HepG2 (cell line): ENCODE data around the gene RPP25L. TPM values are rescaled to one million over a fixed set of nuclear protein-coding genes. Genes with fewer than 3 reads are reported as not detected.

Experiments used
- AGO2 ChIP-seq: fragments of 200-400 bp; formaldehyde crosslinking; optimal IDR thresholded peaks from 2 replicates; pipeline ENCODE3; 2017; ENCODE audit warnings: mild to moderate bottlenecking, low read depth, low read length, moderate library complexity
- ATAD3A ChIP-seq: sonication (generic); formaldehyde crosslinking; IDR thresholded peaks from 2 replicates; pipeline ENCODE4 v1.4.0; 2020; ENCODE audit warnings: missing genetic modification reagents
- DMAP1 ChIP-seq: IDR thresholded peaks from 2 replicates; pipeline ENCODE4 v1.6.1; 2016
- ISL2 ChIP-seq: sonication (generic); formaldehyde crosslinking; IDR thresholded peaks from 2 replicates; pipeline ENCODE4 v1.5.0; 2020; ENCODE audit warnings: missing genetic modification reagents
- KLF11 ChIP-seq: IDR thresholded peaks from 2 replicates; pipeline ENCODE4 v1.6.1; 2016; ENCODE audit warnings: missing compliant biosample characterization
- KMT2A ChIP-seq: sonication (generic); formaldehyde crosslinking; IDR thresholded peaks from 2 replicates; pipeline ENCODE4 v1.4.0; 2020; ENCODE audit warnings: missing genetic modification reagents
- ZFYVE20 ChIP-seq: sonication (generic); formaldehyde crosslinking; IDR thresholded peaks from 2 replicates; pipeline ENCODE4 v1.8.0; 2023; ENCODE audit warnings: low read depth, mild to moderate bottlenecking, moderate library complexity, missing genetic modification reagents, borderline replicate concordance
- ZNF451 ChIP-seq: sonication (generic); formaldehyde crosslinking; IDR thresholded peaks from 2 replicates; pipeline ENCODE4 v1.5.0; 2020; ENCODE audit warnings: mild to moderate bottlenecking, missing genetic modification reagents
- ZNF775 ChIP-seq: sonication (generic); formaldehyde crosslinking; IDR thresholded peaks from 2 replicates; pipeline ENCODE4 v1.4.0; 2020; ENCODE audit warnings: missing genetic modification reagents, mild to moderate bottlenecking, moderate library complexity, borderline replicate concordance
- ZSCAN21 ChIP-seq: sonication (generic); formaldehyde crosslinking; IDR thresholded peaks from 2 replicates; pipeline ENCODE4 v1.8.0; 2022; ENCODE audit warnings: mild to moderate bottlenecking, missing genetic modification reagents, moderate library complexity, borderline replicate concordance
- polyA plus RNA-seq, 8 experiments: library from polyadenylated mRNA; depleted of rRNA in 3 of 8; stranded (reverse) in 7 of 8; unstranded in 1 of 8; fragments of >200 nt; fragmentation: Illumina TruSeq in 4 of 8; extraction: Trizol in 4 of 8; gene quantifications; 2 replicates each; pipeline versions ENCODE4 v1.2.1 to v1.2.3, GENCODE V29; 2011 to 2016; ENCODE audit warnings: low read depth in 4 of 8, missing spikeins in 1 of 8, mixed read lengths in 1 of 8; ENCODE audit not compliant: insufficient read depth in 1 of 8
- total RNA-seq, 5 experiments: library from RNA; depleted of rRNA; stranded (reverse); fragments of >200 nt; fragmentation: Illumina TruSeq; extraction: Trizol; gene quantifications; 2 replicates each; pipeline ENCODE4 v1.2.3, GENCODE V29; 2016; ENCODE audit warnings: low read depth in 1 of 5
- TF ChIP-seq, protein P1 (sequence below): sonication (generic); formaldehyde crosslinking; IDR thresholded peaks from 2 replicates; pipeline ENCODE4 v1.5.1; 2020; ENCODE audit warnings: missing genetic modification reagents, mild to moderate bottlenecking, borderline replicate concordance
- TF ChIP-seq, protein P2 (sequence below): sonication (generic); formaldehyde crosslinking; IDR thresholded peaks from 2 replicates; pipeline ENCODE4 v1.4.0; 2020; ENCODE audit warnings: missing genetic modification reagents, borderline replicate concordance
- TF ChIP-seq, protein P3 (sequence below): sonication (generic); formaldehyde crosslinking; IDR thresholded peaks from 2 replicates; pipeline ENCODE4 v1.4.0; 2020; ENCODE audit warnings: missing genetic modification reagents
- TF ChIP-seq, protein P4 (sequence below): IDR thresholded peaks from 2 replicates; pipeline ENCODE4 v1.6.1; 2012; ENCODE audit warnings: low read length, improper control_type of control experiment
- TF ChIP-seq, protein P5 (sequence below): sonication (generic); formaldehyde crosslinking; IDR thresholded peaks from 2 replicates; pipeline ENCODE4 v1.9.0; 2021; ENCODE audit warnings: missing genetic modification reagents, borderline replicate concordance
- TF ChIP-seq, protein P6 (sequence below): fragments of 450-650 bp; IDR thresholded peaks from 2 replicates; pipeline ENCODE4 v1.6.1; 2016

RPP25L gene
- total and polyA plus RNA-seq, 2 of the 13 experiments (the other 11 are each of a cell fraction or from before 2014, with no cell fraction given): 24.5 to 27.3 TPM

DNA sequence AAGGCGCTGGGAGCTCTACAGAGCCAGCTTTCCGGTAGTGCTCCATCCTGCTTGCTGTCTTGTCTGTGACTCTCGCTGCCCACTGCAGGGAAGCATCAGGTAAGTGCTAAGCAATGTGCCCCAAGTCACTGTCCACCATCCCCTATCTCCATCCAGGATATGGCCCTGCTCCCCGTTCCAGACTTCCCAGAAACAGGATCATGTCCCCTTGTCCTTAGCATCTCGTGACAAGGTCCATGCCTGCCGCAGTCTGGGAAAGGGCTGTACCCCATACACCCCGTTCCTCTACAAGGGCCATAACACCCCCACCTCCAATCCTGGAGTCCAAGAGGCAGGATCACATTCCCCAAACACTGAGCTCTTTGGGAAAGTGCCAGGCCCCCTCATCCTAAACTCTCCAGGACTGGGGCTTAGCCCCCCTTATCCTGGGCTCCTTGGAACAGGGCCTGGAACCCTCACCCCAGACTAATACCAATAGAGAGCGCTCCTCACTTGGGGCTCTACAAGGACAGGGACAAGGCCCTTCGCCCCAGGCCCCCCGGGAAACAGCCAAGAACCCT is 566 bp downstream of the RPP25L start (continued):
- TF ChIP-seq, protein P1, sequence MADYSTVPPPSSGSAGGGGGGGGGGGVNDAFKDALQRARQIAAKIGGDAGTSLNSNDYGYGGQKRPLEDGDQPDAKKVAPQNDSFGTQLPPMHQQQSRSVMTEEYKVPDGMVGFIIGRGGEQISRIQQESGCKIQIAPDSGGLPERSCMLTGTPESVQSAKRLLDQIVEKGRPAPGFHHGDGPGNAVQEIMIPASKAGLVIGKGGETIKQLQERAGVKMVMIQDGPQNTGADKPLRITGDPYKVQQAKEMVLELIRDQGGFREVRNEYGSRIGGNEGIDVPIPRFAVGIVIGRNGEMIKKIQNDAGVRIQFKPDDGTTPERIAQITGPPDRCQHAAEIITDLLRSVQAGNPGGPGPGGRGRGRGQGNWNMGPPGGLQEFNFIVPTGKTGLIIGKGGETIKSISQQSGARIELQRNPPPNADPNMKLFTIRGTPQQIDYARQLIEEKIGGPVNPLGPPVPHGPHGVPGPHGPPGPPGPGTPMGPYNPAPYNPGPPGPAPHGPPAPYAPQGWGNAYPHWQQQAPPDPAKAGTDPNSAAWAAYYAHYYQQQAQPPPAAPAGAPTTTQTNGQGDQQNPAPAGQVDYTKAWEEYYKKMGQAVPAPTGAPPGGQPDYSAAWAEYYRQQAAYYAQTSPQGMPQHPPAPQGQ: no peak
- no peak for TF ChIP-seq ISL2
- TF ChIP-seq, protein P2, sequence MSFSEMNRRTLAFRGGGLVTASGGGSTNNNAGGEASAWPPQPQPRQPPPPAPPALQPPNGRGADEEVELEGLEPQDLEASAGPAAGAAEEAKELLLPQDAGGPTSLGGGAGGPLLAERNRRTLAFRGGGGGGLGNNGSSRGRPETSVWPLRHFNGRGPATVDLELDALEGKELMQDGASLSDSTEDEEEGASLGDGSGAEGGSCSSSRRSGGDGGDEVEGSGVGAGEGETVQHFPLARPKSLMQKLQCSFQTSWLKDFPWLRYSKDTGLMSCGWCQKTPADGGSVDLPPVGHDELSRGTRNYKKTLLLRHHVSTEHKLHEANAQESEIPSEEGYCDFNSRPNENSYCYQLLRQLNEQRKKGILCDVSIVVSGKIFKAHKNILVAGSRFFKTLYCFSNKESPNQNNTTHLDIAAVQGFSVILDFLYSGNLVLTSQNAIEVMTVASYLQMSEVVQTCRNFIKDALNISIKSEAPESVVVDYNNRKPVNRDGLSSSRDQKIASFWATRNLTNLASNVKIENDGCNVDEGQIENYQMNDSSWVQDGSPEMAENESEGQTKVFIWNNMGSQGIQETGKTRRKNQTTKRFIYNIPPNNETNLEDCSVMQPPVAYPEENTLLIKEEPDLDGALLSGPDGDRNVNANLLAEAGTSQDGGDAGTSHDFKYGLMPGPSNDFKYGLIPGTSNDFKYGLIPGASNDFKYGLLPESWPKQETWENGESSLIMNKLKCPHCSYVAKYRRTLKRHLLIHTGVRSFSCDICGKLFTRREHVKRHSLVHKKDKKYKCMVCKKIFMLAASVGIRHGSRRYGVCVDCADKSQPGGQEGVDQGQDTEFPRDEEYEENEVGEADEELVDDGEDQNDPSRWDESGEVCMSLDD: 0 out of 2 replicates have a peak, but pooled peaks have one; percentile 23
- TF ChIP-seq ATAD3A (CRISPR knock-in tag): no peak
- TF ChIP-seq AGO2: no peak
- TF ChIP-seq KLF11 (CRISPR knock-in tag): 0 out of 2 replicates have a peak, but pooled peaks have one; percentile 14
- no peak for TF ChIP-seq DMAP1 (CRISPR knock-in tag)
- TF ChIP-seq ZFYVE20 (CRISPR knock-in tag): no peak
- TF ChIP-seq ZSCAN21 (CRISPR knock-in tag): no peak
- no peak for TF ChIP-seq ZNF775 (CRISPR knock-in tag)
- TF ChIP-seq KMT2A (CRISPR knock-in tag): peak; percentile 4; the same call in 1 of the 2 replicates
- TF ChIP-seq, protein P3, sequence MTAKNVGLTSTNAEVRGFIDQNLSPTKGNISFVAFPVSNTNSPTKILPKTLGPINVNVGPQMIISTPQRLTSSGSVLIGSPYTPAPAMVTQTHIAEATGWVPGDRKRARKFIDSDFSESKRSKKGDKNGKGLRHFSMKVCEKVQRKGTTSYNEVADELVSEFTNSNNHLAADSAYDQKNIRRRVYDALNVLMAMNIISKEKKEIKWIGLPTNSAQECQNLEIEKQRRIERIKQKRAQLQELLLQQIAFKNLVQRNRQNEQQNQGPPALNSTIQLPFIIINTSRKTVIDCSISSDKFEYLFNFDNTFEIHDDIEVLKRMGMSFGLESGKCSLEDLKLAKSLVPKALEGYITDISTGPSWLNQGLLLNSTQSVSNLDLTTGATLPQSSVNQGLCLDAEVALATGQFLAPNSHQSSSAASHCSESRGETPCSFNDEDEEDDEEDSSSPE (CRISPR knock-in tag): no peak
- no peak for TF ChIP-seq ZNF451 (CRISPR knock-in tag)
- TF ChIP-seq, protein P4, sequence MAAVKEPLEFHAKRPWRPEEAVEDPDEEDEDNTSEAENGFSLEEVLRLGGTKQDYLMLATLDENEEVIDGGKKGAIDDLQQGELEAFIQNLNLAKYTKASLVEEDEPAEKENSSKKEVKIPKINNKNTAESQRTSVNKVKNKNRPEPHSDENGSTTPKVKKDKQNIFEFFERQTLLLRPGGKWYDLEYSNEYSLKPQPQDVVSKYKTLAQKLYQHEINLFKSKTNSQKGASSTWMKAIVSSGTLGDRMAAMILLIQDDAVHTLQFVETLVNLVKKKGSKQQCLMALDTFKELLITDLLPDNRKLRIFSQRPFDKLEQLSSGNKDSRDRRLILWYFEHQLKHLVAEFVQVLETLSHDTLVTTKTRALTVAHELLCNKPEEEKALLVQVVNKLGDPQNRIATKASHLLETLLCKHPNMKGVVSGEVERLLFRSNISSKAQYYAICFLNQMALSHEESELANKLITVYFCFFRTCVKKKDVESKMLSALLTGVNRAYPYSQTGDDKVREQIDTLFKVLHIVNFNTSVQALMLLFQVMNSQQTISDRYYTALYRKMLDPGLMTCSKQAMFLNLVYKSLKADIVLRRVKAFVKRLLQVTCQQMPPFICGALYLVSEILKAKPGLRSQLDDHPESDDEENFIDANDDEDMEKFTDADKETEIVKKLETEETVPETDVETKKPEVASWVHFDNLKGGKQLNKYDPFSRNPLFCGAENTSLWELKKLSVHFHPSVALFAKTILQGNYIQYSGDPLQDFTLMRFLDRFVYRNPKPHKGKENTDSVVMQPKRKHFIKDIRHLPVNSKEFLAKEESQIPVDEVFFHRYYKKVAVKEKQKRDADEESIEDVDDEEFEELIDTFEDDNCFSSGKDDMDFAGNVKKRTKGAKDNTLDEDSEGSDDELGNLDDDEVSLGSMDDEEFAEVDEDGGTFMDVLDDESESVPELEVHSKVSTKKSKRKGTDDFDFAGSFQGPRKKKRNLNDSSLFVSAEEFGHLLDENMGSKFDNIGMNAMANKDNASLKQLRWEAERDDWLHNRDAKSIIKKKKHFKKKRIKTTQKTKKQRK: no peak
- TF ChIP-seq, protein P5, sequence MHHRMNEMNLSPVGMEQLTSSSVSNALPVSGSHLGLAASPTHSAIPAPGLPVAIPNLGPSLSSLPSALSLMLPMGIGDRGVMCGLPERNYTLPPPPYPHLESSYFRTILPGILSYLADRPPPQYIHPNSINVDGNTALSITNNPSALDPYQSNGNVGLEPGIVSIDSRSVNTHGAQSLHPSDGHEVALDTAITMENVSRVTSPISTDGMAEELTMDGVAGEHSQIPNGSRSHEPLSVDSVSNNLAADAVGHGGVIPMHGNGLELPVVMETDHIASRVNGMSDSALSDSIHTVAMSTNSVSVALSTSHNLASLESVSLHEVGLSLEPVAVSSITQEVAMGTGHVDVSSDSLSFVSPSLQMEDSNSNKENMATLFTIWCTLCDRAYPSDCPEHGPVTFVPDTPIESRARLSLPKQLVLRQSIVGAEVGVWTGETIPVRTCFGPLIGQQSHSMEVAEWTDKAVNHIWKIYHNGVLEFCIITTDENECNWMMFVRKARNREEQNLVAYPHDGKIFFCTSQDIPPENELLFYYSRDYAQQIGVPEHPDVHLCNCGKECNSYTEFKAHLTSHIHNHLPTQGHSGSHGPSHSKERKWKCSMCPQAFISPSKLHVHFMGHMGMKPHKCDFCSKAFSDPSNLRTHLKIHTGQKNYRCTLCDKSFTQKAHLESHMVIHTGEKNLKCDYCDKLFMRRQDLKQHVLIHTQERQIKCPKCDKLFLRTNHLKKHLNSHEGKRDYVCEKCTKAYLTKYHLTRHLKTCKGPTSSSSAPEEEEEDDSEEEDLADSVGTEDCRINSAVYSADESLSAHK (CRISPR knock-in tag): no peak
- TF ChIP-seq, protein P6, sequence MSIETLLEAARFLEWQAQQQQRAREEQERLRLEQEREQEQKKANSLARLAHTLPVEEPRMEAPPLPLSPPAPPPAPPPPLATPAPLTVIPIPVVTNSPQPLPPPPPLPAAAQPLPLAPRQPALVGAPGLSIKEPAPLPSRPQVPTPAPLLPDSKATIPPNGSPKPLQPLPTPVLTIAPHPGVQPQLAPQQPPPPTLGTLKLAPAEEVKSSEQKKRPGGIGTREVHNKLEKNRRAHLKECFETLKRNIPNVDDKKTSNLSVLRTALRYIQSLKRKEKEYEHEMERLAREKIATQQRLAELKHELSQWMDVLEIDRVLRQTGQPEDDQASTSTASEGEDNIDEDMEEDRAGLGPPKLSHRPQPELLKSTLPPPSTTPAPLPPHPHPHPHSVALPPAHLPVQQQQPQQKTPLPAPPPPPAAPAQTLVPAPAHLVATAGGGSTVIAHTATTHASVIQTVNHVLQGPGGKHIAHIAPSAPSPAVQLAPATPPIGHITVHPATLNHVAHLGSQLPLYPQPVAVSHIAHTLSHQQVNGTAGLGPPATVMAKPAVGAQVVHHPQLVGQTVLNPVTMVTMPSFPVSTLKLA: no peak
